Raji (cell line): ENCODE results near the gene SAFB.

ENCODE experiments used
- POLR2A ChIP-seq: IDR thresholded peaks from 2 replicates; pipeline ENCODE4 v1.6.1; 2011; ENCODE audit warnings: low read depth, low read length, control low read depth; ENCODE audit not compliant: insufficient read depth

SAFB gene

GRCh38 chr19:5693195-5694166, 70.6 kb downstream of the SAFB start:
- no peak for TF ChIP-seq POLR2A

- TF ChIP-seq POLR2A = no peak
These were observed 71.5 kb downstream of the SAFB start for GRCh38 chr19:5694167-5694955.

GRCh38 chr19:5694956-5695648, 72.2 kb downstream of the SAFB start:
- TF ChIP-seq POLR2A = no peak

GRCh38 chr19:5695649-5696195, 72.8 kb downstream of the SAFB start:
- TF ChIP-seq POLR2A = no peak

GRCh38 chr19:5696196-5697021, 73.5 kb downstream of the SAFB start:
- TF ChIP-seq POLR2A = 0 out of 2 replicates have a peak, but pooled peaks have one; percentile 9

- no peak for TF ChIP-seq POLR2A
These were observed 74.4 kb downstream of the SAFB start for GRCh38 chr19:5697022-5697889.

- no peak for TF ChIP-seq POLR2A
These were observed 75.2 kb downstream of the SAFB start for GRCh38 chr19:5697890-5698634.

- TF ChIP-seq POLR2A = no peak
These were observed 75.9 kb downstream of the SAFB start for GRCh38 chr19:5698635-5699422.

GRCh38 chr19:5700455-5701092, 77.7 kb downstream of the SAFB start:
- TF ChIP-seq POLR2A = no peak

- TF ChIP-seq POLR2A = no peak
These were observed 81.2 kb downstream of the SAFB start for GRCh38 chr19:5703819-5704818.
